Measurements from ENCODE around the gene CALHM2. TPM values are rescaled to one million over a fixed set of nuclear protein-coding genes. Genes with fewer than 3 reads are reported as not detected.

Gene CALHM2
- total RNA-seq, 1 experiment from 2014 or later = 5.9 TPM

GRCh38 chr10:103500481-103500880, 48.3 kb upstream of the CALHM2 start:
- CTCF ChIA-PET = interaction anchor here (0.5 kb wide), 1 partner anchor 35 kb away, joined by 3 read pairs; no protein-coding TSS in a partner anchor
- H3K27me3 ChIP-seq (ENCODE audit: control insufficient read depth, insufficient read depth, low read length) = peaks cover 21% of the 10 kb centered on the region
- no TSS peak for BruUV-seq (replicated peaks)
- ATAC-seq (no peak), DNase-seq (ENCODE audit: low read depth, low spot score) (no peak)
- peaks cover 4% of the 10 kb centered on the region; the same call in 1 of the 2 replicates for H3K4me1 ChIP-seq (ENCODE audit: control insufficient read depth, insufficient read depth, low read length)
- H3K4me3 ChIP-seq (ENCODE audit: low read depth in 2 of 2, low read length in 2 of 2) = no peak overlapping the region
- POLR2A ChIA-PET = interaction anchor here (0.5 kb wide), 1 partner anchor 146 kb away, joined by 6 read pairs; no protein-coding TSS in a partner anchor
- no peaks in the 10 kb centered on the region for H3K9me3 ChIP-seq (ENCODE audit: control insufficient read depth, insufficient read depth, low read depth, low read length)
- no peaks in the 10 kb centered on the region for H3K36me3 ChIP-seq (ENCODE audit: control insufficient read depth, insufficient read depth, low read length)
- no peak overlapping the region for H3K27ac ChIP-seq (ENCODE audit: low read length)
- TF ChIP-seq CTCF (IDR thresholded peaks at IDR 0.05) (no peak), REST (IDR thresholded peaks at IDR 0.05; ENCODE audit: insufficient read depth in 1 of 2, low read depth in 2 of 2, low read length in 1 of 2) (no peak), POLR2AphosphoS5 (IDR thresholded peaks at IDR 0.05; ENCODE audit: low read depth, low read length) (no peak), SIN3A (IDR thresholded peaks at IDR 0.05; ENCODE audit: borderline replicate concordance, insufficient read depth, low read depth, low read length) (no peak), TCF7L2 (IDR thresholded peaks at IDR 0.05; ENCODE audit: low read depth, low read length) (no peak)
- intact Hi-C loops (cut with micrococcal nuclease; ENCODE audit: unreplicated experiment) (no loop called here), in situ Hi-C loops (cut with HindIII; ENCODE audit: low pct_unique_long_range_greater_than_20kb, low sequenced_read_pairs) (no loop called here)

- intact Hi-C loops (cut with micrococcal nuclease; ENCODE audit: unreplicated experiment) = no loop called here
- ChIA-PET POLR2A (no interaction called here), CTCF (interaction anchor here (0.6 kb wide), 1 partner anchor 43 kb away, joined by 16 read pairs; no protein-coding TSS in a partner anchor)
- no peak overlapping the region for H3K4me3 ChIP-seq (ENCODE audit: low read depth in 2 of 2, low read length in 2 of 2)
- TF ChIP-seq SIN3A (IDR thresholded peaks at IDR 0.05; ENCODE audit: borderline replicate concordance, insufficient read depth, low read depth, low read length) = no peak
- TF ChIP-seq CTCF (IDR thresholded peaks at IDR 0.05) = no peak
- TF ChIP-seq REST (IDR thresholded peaks at IDR 0.05; ENCODE audit: insufficient read depth in 1 of 2, low read depth in 2 of 2, low read length in 1 of 2) = no peak
- no peak for TF ChIP-seq TCF7L2 (IDR thresholded peaks at IDR 0.05; ENCODE audit: low read depth, low read length)
- TF ChIP-seq POLR2AphosphoS5 (IDR thresholded peaks at IDR 0.05; ENCODE audit: low read depth, low read length) = no peak
- H3K9me3 ChIP-seq (ENCODE audit: control insufficient read depth, insufficient read depth, low read depth, low read length) = no peaks in the 10 kb centered on the region
- H3K27ac ChIP-seq (ENCODE audit: low read length) = no peak overlapping the region
- peaks cover 4% of the 10 kb centered on the region; the same call in 1 of the 2 replicates for H3K4me1 ChIP-seq (ENCODE audit: control insufficient read depth, insufficient read depth, low read length)
- no TSS peak for BruUV-seq (replicated peaks)
- DNase-seq (ENCODE audit: low read depth, low spot score) (no peak), ATAC-seq (no peak)
- in situ Hi-C loops (cut with HindIII; ENCODE audit: low pct_unique_long_range_greater_than_20kb, low sequenced_read_pairs) = no loop called here
- peaks cover 26% of the 10 kb centered on the region for H3K27me3 ChIP-seq (ENCODE audit: control insufficient read depth, insufficient read depth, low read length)
- no peaks in the 10 kb centered on the region for H3K36me3 ChIP-seq (ENCODE audit: control insufficient read depth, insufficient read depth, low read length)
These were observed 47.7 kb upstream of the CALHM2 start for GRCh38 chr10:103499881-103500280.

Measured in Panc1 (cell line).